NT2/D1 (cell line): ENCODE data around the gene NAV2.

Source experiments
- SUZ12 ChIP-seq: IDR thresholded peaks from 2 replicates; pipeline ENCODE4 v1.6.1; 2011; ENCODE audit not compliant: insufficient read length, insufficient read depth; ENCODE audit errors: extremely low read depth
- ZNF274 ChIP-seq: IDR thresholded peaks from 2 replicates; pipeline ENCODE4 v1.6.1; 2011; ENCODE audit warnings: mild to moderate bottlenecking, low read depth, low read length

DNA sequence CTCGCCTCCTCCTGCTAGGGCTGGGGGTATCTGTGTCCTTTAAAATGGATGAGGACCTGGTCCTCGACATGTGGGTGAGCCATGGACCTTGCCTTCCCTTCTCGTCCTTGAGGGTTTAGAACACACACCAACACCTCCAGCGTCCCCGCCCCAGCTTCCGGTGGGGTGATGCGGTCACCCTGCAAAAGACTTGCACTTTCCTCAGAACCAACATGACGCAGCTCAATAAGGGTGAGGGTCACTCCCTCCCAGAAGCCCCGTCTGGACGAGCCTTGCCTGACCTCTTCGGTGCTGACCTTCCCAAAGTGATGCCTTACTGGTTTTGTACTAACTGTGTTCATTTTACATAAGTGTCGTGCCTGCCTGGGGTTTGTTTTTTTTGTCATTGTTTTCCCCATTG lies 406.7 kb downstream of the NAV2 start:
- TF ChIP-seq ZNF274 (no peak), SUZ12 (no peak)
